ENCODE results near the gene TRIM74. TPM values are rescaled to one million over a fixed set of nuclear protein-coding genes. Genes with fewer than 3 reads are reported as not detected.
A peak's percentile ranks its signal among the peaks of the same experiment; 100 is the strongest.
"Not testable (repeated sequence)": the region's sequence is repeated elsewhere in the genome, so short reads cannot be mapped to it uniquely, and the experiment has no call there.

TRIM74 gene
- polyA plus RNA-seq, 1 experiment: not detected

DNA sequence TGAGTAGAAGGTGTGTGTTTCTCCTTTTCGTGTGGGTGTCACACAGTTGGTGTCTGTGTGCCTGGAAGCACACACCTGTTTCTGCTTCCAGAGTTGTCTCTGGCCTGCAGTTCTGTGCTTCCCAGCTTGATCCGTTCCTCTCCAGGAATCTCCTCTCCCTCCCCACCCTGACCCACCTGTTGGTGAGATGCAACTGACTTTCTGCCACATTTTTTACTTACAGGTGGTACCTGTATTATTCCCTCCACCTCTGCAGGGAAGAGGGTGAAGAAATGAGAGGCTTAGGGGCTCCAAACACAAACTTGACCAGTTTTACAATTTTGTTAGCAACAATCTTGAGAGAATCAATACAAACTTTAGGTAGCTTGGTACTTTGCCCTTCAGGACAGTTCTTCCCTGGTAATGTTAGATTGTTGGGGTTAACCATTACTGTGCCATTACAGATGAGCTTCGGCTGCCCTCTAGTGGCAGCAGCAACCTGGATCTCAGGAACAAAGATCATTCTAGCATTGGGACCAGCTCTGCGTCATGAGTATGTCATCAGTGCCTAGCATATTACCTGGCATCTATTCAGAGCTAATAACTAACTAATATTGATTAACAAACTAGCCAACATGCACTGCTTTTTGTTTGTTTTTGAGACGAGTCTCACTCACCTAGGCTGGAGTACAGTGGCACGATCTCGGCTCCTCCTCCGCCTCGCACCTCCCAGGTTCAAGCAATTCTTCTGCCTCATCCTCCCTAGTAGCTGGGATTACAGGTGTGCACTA, 54.3 kb downstream of the TRIM74 start:
- TF ChIP-seq, protein P1, sequence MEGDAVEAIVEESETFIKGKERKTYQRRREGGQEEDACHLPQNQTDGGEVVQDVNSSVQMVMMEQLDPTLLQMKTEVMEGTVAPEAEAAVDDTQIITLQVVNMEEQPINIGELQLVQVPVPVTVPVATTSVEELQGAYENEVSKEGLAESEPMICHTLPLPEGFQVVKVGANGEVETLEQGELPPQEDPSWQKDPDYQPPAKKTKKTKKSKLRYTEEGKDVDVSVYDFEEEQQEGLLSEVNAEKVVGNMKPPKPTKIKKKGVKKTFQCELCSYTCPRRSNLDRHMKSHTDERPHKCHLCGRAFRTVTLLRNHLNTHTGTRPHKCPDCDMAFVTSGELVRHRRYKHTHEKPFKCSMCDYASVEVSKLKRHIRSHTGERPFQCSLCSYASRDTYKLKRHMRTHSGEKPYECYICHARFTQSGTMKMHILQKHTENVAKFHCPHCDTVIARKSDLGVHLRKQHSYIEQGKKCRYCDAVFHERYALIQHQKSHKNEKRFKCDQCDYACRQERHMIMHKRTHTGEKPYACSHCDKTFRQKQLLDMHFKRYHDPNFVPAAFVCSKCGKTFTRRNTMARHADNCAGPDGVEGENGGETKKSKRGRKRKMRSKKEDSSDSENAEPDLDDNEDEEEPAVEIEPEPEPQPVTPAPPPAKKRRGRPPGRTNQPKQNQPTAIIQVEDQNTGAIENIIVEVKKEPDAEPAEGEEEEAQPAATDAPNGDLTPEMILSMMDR (IDR thresholded peaks at IDR 0.05; ENCODE audit: low read depth, low read length): peak; percentile 66
- DNase-seq (ENCODE audit: low read depth, low spot score): peak; percentile 15
- H3K27me3 ChIP-seq (ENCODE audit: control insufficient read depth, insufficient read depth, low read length); H3K27ac ChIP-seq (ENCODE audit: low read depth, low read length); POLR2A ChIA-PET; H3K4me3 ChIP-seq (ENCODE audit: low read depth, low read length); H3K9me3 ChIP-seq (ENCODE audit: control insufficient read depth, insufficient read depth, low read length): not testable (repeated sequence)
- CTCF ChIA-PET: interaction anchor here (0.6 to 2.1 kb wide), 11 partner anchors 8 to 97 kb away, joined by 3 to 11 read pairs (median 4); partner anchors contain the start of gene TYW1B

DNA sequence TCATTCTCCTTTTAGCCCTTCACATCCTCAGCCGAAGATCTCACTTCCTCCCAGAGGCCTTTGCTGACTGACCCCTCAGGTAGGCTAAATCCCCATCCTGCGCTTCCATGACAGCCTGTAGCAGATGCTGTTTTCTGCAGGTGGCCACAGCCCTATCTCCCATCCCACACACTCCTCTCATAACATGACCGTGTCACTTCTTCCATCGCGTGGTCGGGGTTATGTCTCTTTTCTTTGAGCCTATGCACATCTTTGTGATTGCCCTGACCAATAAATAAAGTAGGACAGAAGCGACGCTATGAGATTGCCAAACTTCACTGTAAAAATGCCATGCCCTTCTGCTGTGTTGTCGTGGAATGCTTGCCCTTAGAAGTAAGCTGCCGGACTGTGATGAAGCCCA, 55.5 kb downstream of the TRIM74 start:
- POLR2A ChIA-PET; H3K27ac ChIP-seq (ENCODE audit: low read depth, low read length); H3K9me3 ChIP-seq (ENCODE audit: control insufficient read depth, insufficient read depth, low read length); H3K4me3 ChIP-seq (ENCODE audit: low read depth, low read length); DNase-seq (ENCODE audit: low read depth, low spot score); H3K27me3 ChIP-seq (ENCODE audit: control insufficient read depth, insufficient read depth, low read length); CTCF ChIA-PET: not testable (repeated sequence)

DNA sequence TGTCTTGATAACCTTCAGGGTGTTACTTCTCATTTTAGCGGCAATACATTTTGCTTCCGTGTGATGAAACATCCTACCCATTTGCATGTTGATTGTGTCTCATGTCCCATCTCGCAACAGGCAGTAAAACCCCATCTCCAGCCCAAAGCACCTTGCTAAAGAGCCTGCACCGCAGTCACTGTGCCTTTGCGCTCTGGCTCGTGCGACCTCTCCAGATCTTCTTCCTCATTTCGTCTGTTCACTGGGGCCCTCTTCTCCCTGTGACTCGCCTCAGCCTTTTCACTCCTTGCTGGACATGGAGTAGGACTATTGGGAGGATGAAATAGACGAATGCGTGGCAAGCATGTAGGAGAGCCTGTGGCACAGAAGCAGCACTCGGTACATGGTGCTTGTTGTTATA, 57.9 kb downstream of the TRIM74 start:
- H3K27ac ChIP-seq (ENCODE audit: low read depth, low read length); POLR2A ChIA-PET; H3K27me3 ChIP-seq (ENCODE audit: control insufficient read depth, insufficient read depth, low read length); H3K4me3 ChIP-seq (ENCODE audit: low read depth, low read length); DNase-seq (ENCODE audit: low read depth, low spot score); CTCF ChIA-PET; H3K9me3 ChIP-seq (ENCODE audit: control insufficient read depth, insufficient read depth, low read length): not testable (repeated sequence)

Small RNA genes within 50 kb of the gene (small RNA-seq; reads per million reads assigned to genes)
- gene RF00019 (ENCODE audit: insufficient read length, low read depth): not detected

Other genes with a start within 250 kb of the TRIM74 start
- 3.5 and 5.0 TPM in 2 replicates for gene TYW1B, start 141.3 kb downstream of the TRIM74 start, polyA plus RNA-seq (2011; rRNA removed)
- gene POM121, start 44.4 kb downstream of the TRIM74 start, polyA plus RNA-seq (2011; rRNA removed): 3.5 and 4.9 TPM in 2 replicates
- gene SPDYE8, start 60.3 kb upstream of the TRIM74 start, polyA plus RNA-seq (2011; rRNA removed): 0.10 TPM in 1 of 2 replicates, not detected in the other
- gene SPDYE11, start 88.4 kb upstream of the TRIM74 start, polyA plus RNA-seq (2011; rRNA removed): 0.06 and 0.07 TPM in 2 replicates
- 0.06 and 0.07 TPM in 2 replicates for gene SPDYE9, start 116.6 kb upstream of the TRIM74 start, polyA plus RNA-seq (2011; rRNA removed)